Measurements from ENCODE around the gene THSD4.

DNA sequence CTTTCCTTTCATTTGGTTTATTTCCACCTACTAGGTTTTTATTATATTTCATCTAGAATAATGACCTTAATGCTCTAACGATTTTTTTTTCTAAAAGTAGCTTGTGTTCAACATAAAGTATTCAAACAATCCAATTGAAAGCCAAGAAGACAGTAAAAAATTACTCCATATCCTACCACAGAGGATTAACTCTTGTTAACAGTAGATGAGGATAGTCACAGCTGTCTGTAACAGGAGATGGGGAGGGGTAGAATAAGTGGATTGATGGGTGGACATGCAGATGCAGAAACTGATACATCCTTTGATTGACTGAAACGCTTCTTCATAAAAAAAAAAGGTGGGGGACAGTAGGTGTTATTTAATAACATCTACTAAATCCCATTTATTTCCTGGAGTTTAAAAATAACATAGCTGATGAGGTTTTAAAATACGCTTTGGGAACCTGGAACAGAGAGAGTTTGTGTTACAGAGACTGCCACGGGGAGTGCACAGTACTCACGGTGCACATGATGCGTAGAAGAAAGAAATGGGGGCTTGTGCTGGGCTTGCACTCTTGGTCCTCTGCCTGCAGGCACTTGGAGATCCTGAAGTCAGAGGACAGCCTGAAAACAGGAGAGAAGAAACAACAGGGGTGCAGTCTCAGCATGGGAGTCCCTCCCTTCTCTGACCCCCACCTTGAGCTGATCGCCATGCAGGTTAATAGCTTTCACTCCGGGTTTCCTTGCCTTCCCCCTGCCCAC, 226.7 kb downstream of the THSD4 start:
- TF ChIP-seq, protein P1, sequence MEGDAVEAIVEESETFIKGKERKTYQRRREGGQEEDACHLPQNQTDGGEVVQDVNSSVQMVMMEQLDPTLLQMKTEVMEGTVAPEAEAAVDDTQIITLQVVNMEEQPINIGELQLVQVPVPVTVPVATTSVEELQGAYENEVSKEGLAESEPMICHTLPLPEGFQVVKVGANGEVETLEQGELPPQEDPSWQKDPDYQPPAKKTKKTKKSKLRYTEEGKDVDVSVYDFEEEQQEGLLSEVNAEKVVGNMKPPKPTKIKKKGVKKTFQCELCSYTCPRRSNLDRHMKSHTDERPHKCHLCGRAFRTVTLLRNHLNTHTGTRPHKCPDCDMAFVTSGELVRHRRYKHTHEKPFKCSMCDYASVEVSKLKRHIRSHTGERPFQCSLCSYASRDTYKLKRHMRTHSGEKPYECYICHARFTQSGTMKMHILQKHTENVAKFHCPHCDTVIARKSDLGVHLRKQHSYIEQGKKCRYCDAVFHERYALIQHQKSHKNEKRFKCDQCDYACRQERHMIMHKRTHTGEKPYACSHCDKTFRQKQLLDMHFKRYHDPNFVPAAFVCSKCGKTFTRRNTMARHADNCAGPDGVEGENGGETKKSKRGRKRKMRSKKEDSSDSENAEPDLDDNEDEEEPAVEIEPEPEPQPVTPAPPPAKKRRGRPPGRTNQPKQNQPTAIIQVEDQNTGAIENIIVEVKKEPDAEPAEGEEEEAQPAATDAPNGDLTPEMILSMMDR (IDR thresholded peaks at IDR 0.05) = no peak
- no peak for TF ChIP-seq POLR2A (IDR thresholded peaks at IDR 0.05)
